Epithelial cell of esophagus (primary cell): ENCODE measurements around the gene NCAPG.
A peak's percentile ranks its signal among the peaks of the same experiment; 100 is the strongest.

ENCODE experiments used
- DNase-seq: peaks from one replicate; pipeline ENCODE4 v3.0.0; 2010; ENCODE audit warnings: low read depth
- H3K4me3 ChIP-seq: 2 replicates; pipeline ENCODE4 v1.5.1; 2011; ENCODE audit warnings: mild to moderate bottlenecking, low read length, control low read depth
- CTCF ChIP-seq: IDR thresholded peaks from 2 replicates; pipeline ENCODE4 v1.5.1; 2011; ENCODE audit warnings: low read depth, mild to moderate bottlenecking, low read length, control low read depth, inconsistent platforms; ENCODE audit not compliant: insufficient read depth; ENCODE audit errors: missing control alignments

The NCAPG gene

GRCh38 chr4:17766826-17767458 is 43.8 kb upstream of the NCAPG start:
- no peak for DNase-seq
- TF ChIP-seq CTCF: no peak
- H3K4me3 ChIP-seq: no peak overlapping the region

GRCh38 chr4:17769406-17770174 is 41.2 kb upstream of the NCAPG start:
- no peak for TF ChIP-seq CTCF
- H3K4me3 ChIP-seq: no peak overlapping the region
- DNase-seq: no peak

- H3K4me3 ChIP-seq: no peak overlapping the region
- DNase-seq: peak; percentile 28
- no peak for TF ChIP-seq CTCF
Measured at GRCh38 chr4:17770845-17771244, 39.9 kb upstream of the NCAPG start.

- peak; percentile 78 for DNase-seq
- no peak overlapping the region for H3K4me3 ChIP-seq
Measured at GRCh38 chr4:17771284-17771908, 39.4 kb upstream of the NCAPG start.

GRCh38 chr4:17773135-17773698 is 37.6 kb upstream of the NCAPG start:
- no peak for DNase-seq
- no peak for TF ChIP-seq CTCF
- H3K4me3 ChIP-seq: no peak overlapping the region

More at GRCh38 chr4:17771284-17771908, 39.4 kb upstream of the NCAPG start:
- no peak for TF ChIP-seq CTCF

GRCh38 chr4:17778431-17778830 is 32.3 kb upstream of the NCAPG start:
- DNase-seq: no peak
- TF ChIP-seq CTCF: no peak
- no peak overlapping the region for H3K4me3 ChIP-seq
